ENCODE results near the gene CHDH. TPM values are rescaled to one million over a fixed set of nuclear protein-coding genes. Genes with fewer than 3 reads are reported as not detected.

The CHDH gene
- polyA plus RNA-seq, 3 donors = not detected

- Histone ChIP-seq H4K20me1 (ENCODE audit: insufficient read depth, low read length) (no peaks in the 10 kb centered on the region), H3K27ac (ENCODE audit: low read depth in 1 of 2, low read length in 2 of 2) (no peak overlapping the region), H3K9me3 (replicated peaks in 1 of 2; ENCODE audit: control insufficient read depth in 1 of 2, insufficient read depth in 1 of 2, low read length in 2 of 2) (no peaks in the 10 kb centered on the region), H2AFZ (ENCODE audit: insufficient read depth, low read depth, low read length, poor library complexity, severe bottlenecking) (no peak overlapping the region), H3K27me3 (ENCODE audit: control insufficient read depth in 2 of 2, insufficient read depth in 2 of 2, low read length in 2 of 2) (no peaks in the 10 kb centered on the region), H3K4me3 (replicated peaks in 1 of 3; ENCODE audit: low read depth in 2 of 3, low read length in 3 of 3) (no peak overlapping the region), H3K79me2 (ENCODE audit: insufficient read depth, low read length) (no peaks in the 10 kb centered on the region), H3K9ac (ENCODE audit: insufficient read depth, low read length, poor library complexity, severe bottlenecking) (no peak overlapping the region), H3K4me2 (replicated peaks; ENCODE audit: extremely low read depth, low read length, poor library complexity, severe bottlenecking) (no peak overlapping the region), H3K36me3 (replicated peaks in 1 of 2; ENCODE audit: control insufficient read depth in 1 of 2, insufficient read depth in 2 of 2, low read length in 2 of 2) (no peaks in the 10 kb centered on the region), H3K4me1 (ENCODE audit: control insufficient read depth in 1 of 2, insufficient read depth in 2 of 2, low read length in 2 of 2) (no peaks in the 10 kb centered on the region)
- intact Hi-C loops (cut with micrococcal nuclease) = no loop called here
- TF ChIP-seq, protein P1, sequence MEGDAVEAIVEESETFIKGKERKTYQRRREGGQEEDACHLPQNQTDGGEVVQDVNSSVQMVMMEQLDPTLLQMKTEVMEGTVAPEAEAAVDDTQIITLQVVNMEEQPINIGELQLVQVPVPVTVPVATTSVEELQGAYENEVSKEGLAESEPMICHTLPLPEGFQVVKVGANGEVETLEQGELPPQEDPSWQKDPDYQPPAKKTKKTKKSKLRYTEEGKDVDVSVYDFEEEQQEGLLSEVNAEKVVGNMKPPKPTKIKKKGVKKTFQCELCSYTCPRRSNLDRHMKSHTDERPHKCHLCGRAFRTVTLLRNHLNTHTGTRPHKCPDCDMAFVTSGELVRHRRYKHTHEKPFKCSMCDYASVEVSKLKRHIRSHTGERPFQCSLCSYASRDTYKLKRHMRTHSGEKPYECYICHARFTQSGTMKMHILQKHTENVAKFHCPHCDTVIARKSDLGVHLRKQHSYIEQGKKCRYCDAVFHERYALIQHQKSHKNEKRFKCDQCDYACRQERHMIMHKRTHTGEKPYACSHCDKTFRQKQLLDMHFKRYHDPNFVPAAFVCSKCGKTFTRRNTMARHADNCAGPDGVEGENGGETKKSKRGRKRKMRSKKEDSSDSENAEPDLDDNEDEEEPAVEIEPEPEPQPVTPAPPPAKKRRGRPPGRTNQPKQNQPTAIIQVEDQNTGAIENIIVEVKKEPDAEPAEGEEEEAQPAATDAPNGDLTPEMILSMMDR (IDR thresholded peaks at IDR 0.05) = no peak
- H3K27ac Mint-ChIP-seq = no peak overlapping the region
- no peaks in the 10 kb centered on the region for H3K4me1 Mint-ChIP-seq
- no peak for DNase-seq
- no peaks in the 10 kb centered on the region for H3K36me3 Mint-ChIP-seq
- WGBS (ENCODE audit: insufficient coverage) = 95% methylated on average over 15 of the region's 16 CpGs
- H3K4me3 Mint-ChIP-seq = no peak overlapping the region
- no peaks in the 10 kb centered on the region for H3K9me3 Mint-ChIP-seq
- H3K27me3 Mint-ChIP-seq (ENCODE audit: low read depth in 3 of 3) = peaks cover 3 to 18% (median 6%) of the 10 kb centered on the region in 3 donors
Observed at GRCh38 chr3:53800041-53800906, 45.9 kb downstream of the CHDH start.

GRCh38 chr3:53799338-53799865 is 46.8 kb downstream of the CHDH start:
- H3K27ac ChIP-seq (ENCODE audit: low read depth in 1 of 2, low read length in 2 of 2) = no peak overlapping the region
- H3K27me3 Mint-ChIP-seq (ENCODE audit: low read depth in 3 of 3) = peaks cover 3 to 15% (median 9%) of the 10 kb centered on the region in 3 donors
- no peak overlapping the region for H3K4me3 Mint-ChIP-seq
- no peaks in the 10 kb centered on the region for H3K4me1 ChIP-seq (ENCODE audit: control insufficient read depth in 1 of 2, insufficient read depth in 2 of 2, low read length in 2 of 2)
- intact Hi-C loops (cut with micrococcal nuclease) = no loop called here
- H3K4me3 ChIP-seq (replicated peaks in 1 of 3; ENCODE audit: low read depth in 2 of 3, low read length in 3 of 3) = no peak overlapping the region
- no peaks in the 10 kb centered on the region for H3K4me1 Mint-ChIP-seq
- TF ChIP-seq, protein P1 (IDR thresholded peaks at IDR 0.05) = no peak
- no peak for DNase-seq
- H3K9me3 ChIP-seq (replicated peaks in 1 of 2; ENCODE audit: control insufficient read depth in 1 of 2, insufficient read depth in 1 of 2, low read length in 2 of 2) = no peaks in the 10 kb centered on the region
- H3K27ac Mint-ChIP-seq = no peak overlapping the region
- H3K9ac ChIP-seq (ENCODE audit: insufficient read depth, low read length, poor library complexity, severe bottlenecking) = no peak overlapping the region
- no peaks in the 10 kb centered on the region for H3K9me3 Mint-ChIP-seq
- H2AFZ ChIP-seq (ENCODE audit: insufficient read depth, low read depth, low read length, poor library complexity, severe bottlenecking) = no peak overlapping the region
- H3K4me2 ChIP-seq (replicated peaks; ENCODE audit: extremely low read depth, low read length, poor library complexity, severe bottlenecking) = no peak overlapping the region
- no peaks in the 10 kb centered on the region for H3K36me3 ChIP-seq (replicated peaks in 1 of 2; ENCODE audit: control insufficient read depth in 1 of 2, insufficient read depth in 2 of 2, low read length in 2 of 2)
- 87% methylated on average over 8 of the region's 12 CpGs for WGBS (ENCODE audit: insufficient coverage)
- H3K79me2 ChIP-seq (ENCODE audit: insufficient read depth, low read length) = no peaks in the 10 kb centered on the region
- H3K36me3 Mint-ChIP-seq = no peaks in the 10 kb centered on the region
- H3K27me3 ChIP-seq (ENCODE audit: control insufficient read depth in 2 of 2, insufficient read depth in 2 of 2, low read length in 2 of 2) = peaks cover 0 to 2% of the 10 kb centered on the region in 2 donors
- no peaks in the 10 kb centered on the region for H4K20me1 ChIP-seq (ENCODE audit: insufficient read depth, low read length)
